ENCODE results near the gene MYO10.

GRCh38 chr5:16735101-16736060, 200.7 kb downstream of the MYO10 start:
- TF ChIP-seq CTCF (IDR thresholded peaks at IDR 0.05; ENCODE audit: poor library complexity), result no peak
- TF ChIP-seq EZH2phosphoT487 (IDR thresholded peaks at IDR 0.05; ENCODE audit: low read depth, severe bottlenecking, unreplicated experiment), result no peak
